DOHH2 (cell line): Measurements from ENCODE around the gene ARHGAP6.

Experiments
- CTCF ChIP-seq: fragments of 200-600 bp; sonication (generic); IDR thresholded peaks from one replicate; pipeline ENCODE4 v1.5.1; 2014; ENCODE audit warnings: antibody characterized with exemption, mild to moderate bottlenecking, low read depth, low read length; ENCODE audit not compliant: poor library complexity, severe bottlenecking
- EZH2phosphoT487 ChIP-seq: fragments of 200-600 bp; sonication (generic); IDR thresholded peaks from 2 replicates; pipeline ENCODE4 v1.6.1; 2017; ENCODE audit warnings: borderline replicate concordance, mild to moderate bottlenecking, antibody characterized with exemption, low read length, moderate library complexity, mixed read lengths

- TF ChIP-seq CTCF: no peak
- no peak for TF ChIP-seq EZH2phosphoT487
Measured at GRCh38 chrX:11272290-11272689, 393.4 kb downstream of the ARHGAP6 start.
